ENCODE results near the gene DMRT2.
A peak's percentile ranks its signal among the peaks of the same experiment; 100 is the strongest.

Gene DMRT2

GRCh38 chr9:1050125-1050895 is at the start of gene DMRT2:
TSS of gene DMRT2 (plus strand) at chr9:1050357. CDS start at chr9:1051614, 1,257 bp downstream.
- H3K4me3 ChIP-seq = peak within 1 kb of the TSS in 4 of 7 experiments; percentile 5 to 24 (median 11)
- H3K27ac ChIP-seq = peak within 1 kb of the TSS in 2 of 21 experiments; percentile 63 to 75

- H3K27ac ChIP-seq = no peak overlapping the region
- no peak overlapping the region for H3K4me3 ChIP-seq
Observed at GRCh38 chr9:1001838-1002237, 48.3 kb upstream of the DMRT2 start.

- Histone ChIP-seq H3K4me3 (no peak overlapping the region), H3K27ac (no peak overlapping the region)
Observed at GRCh38 chr9:1002678-1003077, 47.5 kb upstream of the DMRT2 start.

GRCh38 chr9:1005043-1005667 is 45.0 kb upstream of the DMRT2 start:
- no peak overlapping the region for H3K4me3 ChIP-seq
- no peak overlapping the region for H3K27ac ChIP-seq

GRCh38 chr9:1007312-1007711 is 42.8 kb upstream of the DMRT2 start:
- Histone ChIP-seq H3K4me3 (no peak overlapping the region), H3K27ac (no peak overlapping the region)

GRCh38 chr9:1008216-1008615 is 41.9 kb upstream of the DMRT2 start:
- Histone ChIP-seq H3K27ac (no peak overlapping the region), H3K4me3 (no peak overlapping the region)

- H3K4me3 ChIP-seq = no peak overlapping the region
- no peak overlapping the region for H3K27ac ChIP-seq
Observed at GRCh38 chr9:1009101-1009707, 41.0 kb upstream of the DMRT2 start.

- Histone ChIP-seq H3K27ac (no peak overlapping the region), H3K4me3 (no peak overlapping the region)
Observed at GRCh38 chr9:1013021-1013420, 37.1 kb upstream of the DMRT2 start.

- no peak overlapping the region for H3K27ac ChIP-seq
Observed at GRCh38 chr9:1014225-1014624, 35.9 kb upstream of the DMRT2 start.

GRCh38 chr9:1014640-1015039 is 35.5 kb upstream of the DMRT2 start:
- Histone ChIP-seq H3K27ac (no peak overlapping the region), H3K4me3 (no peak overlapping the region)

More at GRCh38 chr9:1014225-1014624, 35.9 kb upstream of the DMRT2 start:
- H3K4me3 ChIP-seq = no peak overlapping the region

GRCh38 chr9:1018121-1018520 is 32.0 kb upstream of the DMRT2 start:
- H3K4me3 ChIP-seq = no peak overlapping the region
- H3K27ac ChIP-seq = no peak overlapping the region

- Histone ChIP-seq H3K27ac (no peak overlapping the region), H3K4me3 (no peak overlapping the region)
Observed at GRCh38 chr9:1024112-1024511, 26.0 kb upstream of the DMRT2 start.

- no peak overlapping the region for H3K4me3 ChIP-seq
- no peak overlapping the region for H3K27ac ChIP-seq
Observed at GRCh38 chr9:1025131-1025530, 25.0 kb upstream of the DMRT2 start.

GRCh38 chr9:1026219-1026618 is 23.9 kb upstream of the DMRT2 start:
- H3K27ac ChIP-seq = no peak overlapping the region
- H3K4me3 ChIP-seq = no peak overlapping the region

GRCh38 chr9:1028501-1029190 is 21.5 kb upstream of the DMRT2 start:
- H3K4me3 ChIP-seq = no peak overlapping the region
- H3K27ac ChIP-seq = no peak overlapping the region

GRCh38 chr9:1031951-1032601 is 18.1 kb upstream of the DMRT2 start:
- Histone ChIP-seq H3K4me3 (no peak overlapping the region), H3K27ac (no peak overlapping the region)

- Histone ChIP-seq H3K27ac (no peak overlapping the region), H3K4me3 (no peak overlapping the region)
Observed at GRCh38 chr9:1034271-1034670, 15.9 kb upstream of the DMRT2 start.

GRCh38 chr9:1039589-1039988 is 10.6 kb upstream of the DMRT2 start:
- Histone ChIP-seq H3K4me3 (no peak overlapping the region), H3K27ac (no peak overlapping the region)

- H3K4me3 ChIP-seq = peak overlapping the region in 2 of 7 experiments; percentile 5 to 25
- H3K27ac ChIP-seq = no peak overlapping the region
Observed at GRCh38 chr9:1042466-1042865, 7.7 kb upstream of the DMRT2 start.

GRCh38 chr9:1044643-1045042 is 5.5 kb upstream of the DMRT2 start:
- Histone ChIP-seq H3K27ac (no peak overlapping the region), H3K4me3 (no peak overlapping the region)

Measured in skin epidermis (tissue), 12 donors.